ENCODE measurements around the gene DDX28. TPM values are rescaled to one million over a fixed set of nuclear protein-coding genes. Genes with fewer than 3 reads are reported as not detected.

The DDX28 gene
- total and polyA plus RNA-seq, 2 experiments from 2014 or later: 12.2 to 23.8 TPM

- no peak overlapping the region for H3K4me3 Mint-ChIP-seq
- H3K27me3 Mint-ChIP-seq (ENCODE audit: insufficient read depth, low read depth, poor library complexity): peaks cover 10% of the 10 kb centered on the region
- H3K4me2 ChIP-seq: no peak overlapping the region
- H3K4me3 ChIP-seq: no peak overlapping the region
- H3K27me3 ChIP-seq (ENCODE audit: insufficient read depth): no peaks in the 10 kb centered on the region
- 0 out of 2 replicates have a peak, but pooled peaks cover 4% of the 10 kb centered on the region for H3K9me2 ChIP-seq (ENCODE audit: insufficient read depth)
- no peaks in the 10 kb centered on the region for H3K79me2 ChIP-seq (replicated peaks; ENCODE audit: insufficient read depth)
- H4K20me1 ChIP-seq (replicated peaks; ENCODE audit: insufficient read depth): no peaks in the 10 kb centered on the region
- peaks cover 15% of the 10 kb centered on the region for H3K4me1 Mint-ChIP-seq
- peak overlapping the region; percentile 92 for H2AFZ ChIP-seq
- DNase-seq (ENCODE audit: low spot score) (peak; percentile 29), ATAC-seq (peak; percentile 81)
- no peaks in the 10 kb centered on the region for H3F3A ChIP-seq (replicated peaks; ENCODE audit: low read depth)
- no peaks in the 10 kb centered on the region for H3K4me1 ChIP-seq (ENCODE audit: insufficient read depth)
- H3K27ac ChIP-seq (ENCODE audit: low read depth): no peak overlapping the region
- no peaks in the 10 kb centered on the region for H3K36me3 Mint-ChIP-seq (ENCODE audit: low read depth)
- no peaks in the 10 kb centered on the region for H3K36me3 ChIP-seq (ENCODE audit: insufficient read depth)
- no peaks in the 10 kb centered on the region for H3K9me3 Mint-ChIP-seq
- peak overlapping the region; percentile 79 for H3K27ac Mint-ChIP-seq
- TF ChIP-seq STAT1 (IDR thresholded peaks at IDR 0.05; ENCODE audit: unreplicated experiment): no peak
These were observed 17.2 kb downstream of the DDX28 start for GRCh38 chr16:68005786-68006286.

GRCh38 chr16:68005211-68005610, 17.8 kb downstream of the DDX28 start:
- no peak overlapping the region for H3K4me3 Mint-ChIP-seq
- no peak overlapping the region for H3K27ac ChIP-seq (ENCODE audit: low read depth)
- no peaks in the 10 kb centered on the region for H3K36me3 Mint-ChIP-seq (ENCODE audit: low read depth)
- ATAC-seq (no peak; the same call in 2 of the 3 replicates), DNase-seq (ENCODE audit: low spot score) (no peak)
- H3K27me3 ChIP-seq (ENCODE audit: insufficient read depth): no peaks in the 10 kb centered on the region
- peaks cover 11% of the 10 kb centered on the region for H3K27me3 Mint-ChIP-seq (ENCODE audit: insufficient read depth, low read depth, poor library complexity)
- no peaks in the 10 kb centered on the region for H3K36me3 ChIP-seq (ENCODE audit: insufficient read depth)
- peak overlapping the region; percentile 92 for H2AFZ ChIP-seq
- 0 out of 2 replicates have a peak, but pooled peaks cover 4% of the 10 kb centered on the region for H3K9me2 ChIP-seq (ENCODE audit: insufficient read depth)
- H3K79me2 ChIP-seq (replicated peaks; ENCODE audit: insufficient read depth): no peaks in the 10 kb centered on the region
- no peaks in the 10 kb centered on the region for H3F3A ChIP-seq (replicated peaks; ENCODE audit: low read depth)
- H3K4me3 ChIP-seq: no peak overlapping the region
- peaks cover 15% of the 10 kb centered on the region for H3K4me1 Mint-ChIP-seq
- H4K20me1 ChIP-seq (replicated peaks; ENCODE audit: insufficient read depth): no peaks in the 10 kb centered on the region
- no peaks in the 10 kb centered on the region for H3K4me1 ChIP-seq (ENCODE audit: insufficient read depth)
- H3K27ac Mint-ChIP-seq: no peak overlapping the region
- H3K9me3 Mint-ChIP-seq: no peaks in the 10 kb centered on the region
- no peak overlapping the region for H3K4me2 ChIP-seq
- TF ChIP-seq ETS1 (IDR thresholded peaks at IDR 0.05): no peak
- no peak for TF ChIP-seq REST (IDR thresholded peaks at IDR 0.05; ENCODE audit: unreplicated experiment)
- no peak for TF ChIP-seq ZNF114 (CRISPR knock-in tag; IDR thresholded peaks at IDR 0.05)
- no peak for TF ChIP-seq JUNB (IDR thresholded peaks at IDR 0.05; ENCODE audit: unreplicated experiment)
- TF ChIP-seq NANOG (IDR thresholded peaks at IDR 0.05; ENCODE audit: borderline replicate concordance): no peak
- TF ChIP-seq CTCF (conservative IDR thresholded peaks at IDR 0.05; ENCODE audit: low read depth in 2 of 2): no peak
- no peak for TF ChIP-seq ZNF462 (CRISPR knock-in tag; IDR thresholded peaks at IDR 0.05)
- TF ChIP-seq EZH2 (IDR thresholded peaks at IDR 0.05; ENCODE audit: low read depth, unreplicated experiment): no peak

All from GM23338 (cell line).